ENCODE results near the gene ITPR2. TPM values are rescaled to one million over a fixed set of nuclear protein-coding genes. Genes with fewer than 3 reads are reported as not detected.

ITPR2 gene
- polyA plus RNA-seq, 2 of the 4 experiments (the other 2 are of a cell fraction): 3.1 to 8.1 TPM

GRCh38 chr12:26754148-26754547, 78.8 kb downstream of the ITPR2 start (continued):
- no peak for TF ChIP-seq USF2 (IDR thresholded peaks at IDR 0.05)
- TF ChIP-seq POLR2A (IDR thresholded peaks at IDR 0.05; ENCODE audit: low read length): no peak
- TF ChIP-seq ELK1 (IDR thresholded peaks at IDR 0.05; ENCODE audit: low read depth, low read length): no peak
- TF ChIP-seq CEBPB (IDR thresholded peaks at IDR 0.05): no peak
- TF ChIP-seq HOXA7 (CRISPR knock-in tag; IDR thresholded peaks at IDR 0.05): no peak
- TF ChIP-seq HDAC2 (IDR thresholded peaks at IDR 0.05): no peak

- H3K27ac ChIP-seq: no peak overlapping the region
- no peak overlapping the region for H3K4me2 ChIP-seq
- DNase-seq (ENCODE audit: low read depth in 1 of 2, low spot score in 1 of 2) (no peak), ATAC-seq (no peak), FAIRE-seq (no peak)
- TF ChIP-seq RAD21 (conservative IDR thresholded peaks at IDR 0.05 in 1 of 2, IDR thresholded peaks at IDR 0.05 in 1 of 2) (no peak), CTCF (IDR thresholded peaks at IDR 0.05) (no peak), TP53 (CRISPR knock-in tag; IDR thresholded peaks at IDR 0.05) (no peak), MAZ (IDR thresholded peaks at IDR 0.05; ENCODE audit: borderline replicate concordance, low read depth, low read length) (no peak), FOSB (CRISPR knock-in tag; IDR thresholded peaks at IDR 0.05) (no peak)
- no peak overlapping the region for H3K4me3 ChIP-seq
- ChIA-PET POLR2A (no interaction called here), CTCF (no interaction called here)
- no peaks in the 10 kb centered on the region for H3K9me3 ChIP-seq
- WGBS (ENCODE audit: missing lambda C conversion rate): 77% methylated on average over 4 of the region's 4 CpGs
- peaks cover 19% of the 10 kb centered on the region for H3K4me1 ChIP-seq
Measured at GRCh38 chr12:26751179-26751578, 81.8 kb downstream of the ITPR2 start.

- Histone ChIP-seq H3K4me2 (no peak overlapping the region), H3K27ac (no peak overlapping the region), H3K4me1 (peaks cover 21% of the 10 kb centered on the region), H3K4me3 (no peak overlapping the region), H3K9me3 (no peaks in the 10 kb centered on the region)
- ATAC-seq: no peak
- CTCF ChIA-PET: no interaction called here
- POLR2A ChIA-PET: no interaction called here
- TF ChIP-seq HOXA7 (CRISPR knock-in tag; IDR thresholded peaks at IDR 0.05): no peak
- TF ChIP-seq E2F6 (IDR thresholded peaks at IDR 0.05; ENCODE audit: borderline replicate concordance, low read depth): no peak
- TF ChIP-seq SMC3 (IDR thresholded peaks at IDR 0.05): no peak
- DNase-seq (ENCODE audit: low read depth in 1 of 2, low spot score in 1 of 2): no peak
- FAIRE-seq: no peak
- 93% methylated on average over 7 of the region's 7 CpGs for WGBS (ENCODE audit: missing lambda C conversion rate)
Measured at GRCh38 chr12:26750531-26751175, 82.3 kb downstream of the ITPR2 start.

GRCh38 chr12:26749781-26750180, 83.2 kb downstream of the ITPR2 start:
- TF ChIP-seq HOXA7 (CRISPR knock-in tag; IDR thresholded peaks at IDR 0.05) (no peak), MAFK (IDR thresholded peaks at IDR 0.05; ENCODE audit: partially characterized antibody) (peak; percentile 83)
- POLR2A ChIA-PET: no interaction called here
- DNase-seq (ENCODE audit: low read depth in 1 of 2, low spot score in 1 of 2): no peak
- H3K9me3 ChIP-seq: no peaks in the 10 kb centered on the region
- H3K4me2 ChIP-seq: no peak overlapping the region; the same call in 2 of the 3 replicates
- FAIRE-seq: no peak
- H3K4me1 ChIP-seq: peaks cover 21% of the 10 kb centered on the region
- CTCF ChIA-PET: no interaction called here
- no peak for ATAC-seq
- H3K27ac ChIP-seq: no peak overlapping the region
- H3K4me3 ChIP-seq: no peak overlapping the region

All from A549 (cell line).